HCT116 (cell line): ENCODE data around the gene LYPD6.

Experiments
- POLR2A ChIP-seq: IDR thresholded peaks from 2 replicates; pipeline ENCODE4 v1.7.0; 2011; ENCODE audit warnings: borderline replicate concordance; ENCODE audit not compliant: insufficient read depth, insufficient read length; ENCODE audit errors: extremely low read depth
- TF ChIP-seq, protein P1 (sequence below), 3 experiments: fragments of 200-600 bp in 1 of 3; sonication (generic) in 1 of 3; IDR thresholded peaks in 2 of 3; conservative IDR thresholded peaks in 1 of 3; 2 replicates each; pipeline ENCODE4 v1.5.1; 2012 to 2017; ENCODE audit warnings: low read depth in 2 of 3, low read length in 2 of 3, antibody characterized with exemption in 1 of 3, borderline replicate concordance in 1 of 3, control low read depth in 1 of 3, mild to moderate bottlenecking in 1 of 3, mixed read lengths in 1 of 3, mixed run types in 1 of 3, moderate library complexity in 1 of 3; ENCODE audit not compliant: insufficient read depth in 1 of 3
- TF ChIP-seq, protein P2 (sequence below): IDR thresholded peaks from 2 replicates; pipeline ENCODE4 v1.6.1; 2012

DNA sequence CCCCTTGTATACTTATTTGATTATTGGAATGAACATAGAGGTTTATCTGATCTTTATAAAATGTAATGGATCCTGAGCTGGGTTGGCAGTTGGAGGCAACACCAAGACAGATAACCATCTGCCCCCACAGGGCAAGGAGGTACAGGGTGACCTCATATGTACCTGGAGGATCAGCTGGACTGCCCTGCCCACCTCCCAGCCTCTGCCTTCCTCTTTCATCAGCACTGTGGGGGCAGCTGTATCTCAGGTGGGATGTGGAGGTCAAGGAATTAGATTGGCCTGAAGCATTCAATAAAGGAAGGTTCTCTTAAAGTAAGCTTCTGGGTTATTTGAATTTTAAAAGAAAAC is 92.6 kb downstream of the LYPD6 start:
- TF ChIP-seq, protein P1, sequence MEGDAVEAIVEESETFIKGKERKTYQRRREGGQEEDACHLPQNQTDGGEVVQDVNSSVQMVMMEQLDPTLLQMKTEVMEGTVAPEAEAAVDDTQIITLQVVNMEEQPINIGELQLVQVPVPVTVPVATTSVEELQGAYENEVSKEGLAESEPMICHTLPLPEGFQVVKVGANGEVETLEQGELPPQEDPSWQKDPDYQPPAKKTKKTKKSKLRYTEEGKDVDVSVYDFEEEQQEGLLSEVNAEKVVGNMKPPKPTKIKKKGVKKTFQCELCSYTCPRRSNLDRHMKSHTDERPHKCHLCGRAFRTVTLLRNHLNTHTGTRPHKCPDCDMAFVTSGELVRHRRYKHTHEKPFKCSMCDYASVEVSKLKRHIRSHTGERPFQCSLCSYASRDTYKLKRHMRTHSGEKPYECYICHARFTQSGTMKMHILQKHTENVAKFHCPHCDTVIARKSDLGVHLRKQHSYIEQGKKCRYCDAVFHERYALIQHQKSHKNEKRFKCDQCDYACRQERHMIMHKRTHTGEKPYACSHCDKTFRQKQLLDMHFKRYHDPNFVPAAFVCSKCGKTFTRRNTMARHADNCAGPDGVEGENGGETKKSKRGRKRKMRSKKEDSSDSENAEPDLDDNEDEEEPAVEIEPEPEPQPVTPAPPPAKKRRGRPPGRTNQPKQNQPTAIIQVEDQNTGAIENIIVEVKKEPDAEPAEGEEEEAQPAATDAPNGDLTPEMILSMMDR (IDR thresholded peaks at IDR 0.05 in 2 of 3, conservative IDR thresholded peaks at IDR 0.05 in 1 of 3; ENCODE audit: borderline replicate concordance in 1 of 3, insufficient read depth in 1 of 3, low read depth in 2 of 3, low read length in 2 of 3) = no peak
- TF ChIP-seq, protein P2, sequence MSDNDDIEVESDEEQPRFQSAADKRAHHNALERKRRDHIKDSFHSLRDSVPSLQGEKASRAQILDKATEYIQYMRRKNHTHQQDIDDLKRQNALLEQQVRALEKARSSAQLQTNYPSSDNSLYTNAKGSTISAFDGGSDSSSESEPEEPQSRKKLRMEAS = no peak
- TF ChIP-seq POLR2A = no peak
